Motor neuron (in vitro differentiated cells): ENCODE measurements around the gene UGT1A6. TPM values are rescaled to one million over a fixed set of nuclear protein-coding genes. Genes with fewer than 3 reads are reported as not detected.

Experiments used
- ATAC-seq, 8 experiments: fragments of 200-7000 bp; cut with Tn5 transposase; replicated peaks in 6 of 8; 2 replicates each; pipeline ENCODE4 v1.8.0; 2021; ENCODE audit warnings: mild to moderate bottlenecking in 8 of 8, moderate library complexity in 8 of 8
- H3K27ac ChIP-seq, 2 donors: fragments of 250-450 bp; sonication (Bioruptor Pico); 2 replicates each; pipeline ENCODE4 v1.9.0; 2021; ENCODE audit warnings: antibody characterized with exemption in 2 of 2, mild to moderate bottlenecking in 2 of 2, moderate library complexity in 1 of 2
- H3K4me1 ChIP-seq, 2 donors: fragments of 250-450 bp; sonication (Bioruptor Pico); replicated peaks in 1 of 2; 2 replicates each; pipeline ENCODE4 v1.6.1; 2021; ENCODE audit warnings: antibody characterized with exemption in 2 of 2, mild to moderate bottlenecking in 2 of 2, moderate library complexity in 1 of 2
- H3K4me3 ChIP-seq, 5 donors: fragments of 250-450 bp; sonication (Bioruptor Pico); 2 replicates each; pipeline ENCODE4 v1.9.0; 2021; ENCODE audit warnings: antibody characterized with exemption in 5 of 5, mild to moderate bottlenecking in 5 of 5, moderate library complexity in 4 of 5
- whole genome bisulfite sequencing, 10 experiments: fragments of 450-650 bp; shearing (Covaris generic); methylation state at CpG; one replicate each; pipeline ENCODE4 v1.0.0; 2022; 5-methylcytosine and 5-hydroxymethylcytosine counted together
- in situ Hi-C, 9 experiments: fragments of 400-800 bp; cut with MboI; loops; one replicate each; pipeline ENCODE4 v1.15.0; 2021; ENCODE audit warnings: low sequenced_read_pairs in 9 of 9, low pct_unique_long_range_greater_than_20kb in 2 of 9; ENCODE audit not compliant: unreplicated experiment in 9 of 9
- total RNA-seq, 8 experiments: library from RNA; unstranded; fragments of 300-600 nt; gene quantifications; 2 replicates each; pipeline versions ENCODE4 v1.2.3 to v1.2.4, GENCODE V29; 2022

UGT1A6 gene
- total RNA-seq, 8 experiments from 2014 or later, result 0.21 to 6.9 (median 1.2) TPM; not detected in 3

GRCh38 chr2:233791883-233792329 lies 99.2 kb downstream of the UGT1A6 start:
- WGBS, 10 experiments, result 62 to 80% (median 67%) methylated on average over 1 to 8 of the region's 9 CpGs; no CpG with 5 or more reads in 5 of the 10 experiments
- H3K27ac ChIP-seq, result no peak overlapping the region
- no peak overlapping the region for H3K4me3 ChIP-seq
- no peak for ATAC-seq
- no peaks in the 10 kb centered on the region for H3K4me1 ChIP-seq
- in situ Hi-C loops, result no loop called here

- H3K4me3 ChIP-seq, result no peak overlapping the region
- in situ Hi-C loops, result no loop called here
- no peak overlapping the region for H3K27ac ChIP-seq
- no peaks in the 10 kb centered on the region for H3K4me1 ChIP-seq
- 67 to 97% (median 79%) methylated on average over 1 to 6 of the region's 7 CpGs; no CpG with 5 or more reads in 3 of the 10 experiments for WGBS, 10 experiments
- ATAC-seq, result no peak
Observed at GRCh38 chr2:233792720-233793119, 100.0 kb downstream of the UGT1A6 start.

- no peak overlapping the region for H3K27ac ChIP-seq
- H3K4me3 ChIP-seq, result no peak overlapping the region
- 43 to 100% (median 80%) methylated on average over 1 to 9 of the region's 18 CpGs; no CpG with 5 or more reads in 3 of the 10 experiments for WGBS, 10 experiments
- H3K4me1 ChIP-seq, result no peaks in the 10 kb centered on the region
- in situ Hi-C loops, result no loop called here
- no peak for ATAC-seq
Observed at GRCh38 chr2:233793465-233794127, 100.9 kb downstream of the UGT1A6 start.

GRCh38 chr2:233794128-233794658 lies 101.5 kb downstream of the UGT1A6 start:
- in situ Hi-C loops, result no loop called here
- H3K4me3 ChIP-seq, result no peak overlapping the region
- H3K4me1 ChIP-seq, result no peaks in the 10 kb centered on the region
- ATAC-seq, result no peak
- WGBS, 10 experiments, result 67 to 94% (median 89%) methylated on average over 2 to 9 of the region's 17 CpGs; no CpG with 5 or more reads in 5 of the 10 experiments
- H3K27ac ChIP-seq, result no peak overlapping the region

- no peak overlapping the region for H3K4me3 ChIP-seq
- H3K4me1 ChIP-seq, result no peaks in the 10 kb centered on the region
- no peak for ATAC-seq
- in situ Hi-C loops, result no loop called here
- WGBS, 10 experiments, result 92 to 100% (median 100%) methylated on average over 1 to 7 of the region's 13 CpGs; no CpG with 5 or more reads in 7 of the 10 experiments
- no peak overlapping the region for H3K27ac ChIP-seq
Observed at GRCh38 chr2:233795735-233796171, 103.1 kb downstream of the UGT1A6 start.

- in situ Hi-C loops, result no loop called here
- Histone ChIP-seq H3K4me3 (no peak overlapping the region), H3K4me1 (no peaks in the 10 kb centered on the region), H3K27ac (no peak overlapping the region)
- peak in 3 of 8 experiments; percentile 48 to 89 (median 86) for ATAC-seq
- WGBS, 10 experiments, result 0 to 100% (median 100%) methylated on average over 1 to 2 of the region's 9 CpGs; no CpG with 5 or more reads in 6 of the 10 experiments
Observed at GRCh38 chr2:233796254-233796653, 103.6 kb downstream of the UGT1A6 start.

GRCh38 chr2:233798335-233799086 lies 105.8 kb downstream of the UGT1A6 start:
- no peak for ATAC-seq
- Histone ChIP-seq H3K4me3 (no peak overlapping the region), H3K4me1 (no peaks in the 10 kb centered on the region), H3K27ac (no peak overlapping the region)
- in situ Hi-C loops, result no loop called here
- 47 to 92% (median 76%) methylated on average over 3 to 8 of the region's 14 CpGs; no CpG with 5 or more reads in 3 of the 10 experiments for WGBS, 10 experiments

GRCh38 chr2:233799087-233799665 lies 106.5 kb downstream of the UGT1A6 start:
- H3K4me1 ChIP-seq, result no peaks in the 10 kb centered on the region
- in situ Hi-C loops, result no loop called here
- H3K27ac ChIP-seq, result no peak overlapping the region
- no peak for ATAC-seq
- H3K4me3 ChIP-seq, result no peak overlapping the region
- WGBS, 10 experiments, result 42 to 87% (median 76%) methylated on average over 1 to 4 of the region's 7 CpGs; no CpG with 5 or more reads in 4 of the 10 experiments

- in situ Hi-C loops, result no loop called here
- Histone ChIP-seq H3K4me3 (no peak overlapping the region), H3K27ac (no peak overlapping the region), H3K4me1 (no peaks in the 10 kb centered on the region)
- ATAC-seq, result no peak
- 41 to 94% (median 49%) methylated on average over 3 to 4 of the region's 5 CpGs; no CpG with 5 or more reads in 7 of the 10 experiments for WGBS, 10 experiments
Observed at GRCh38 chr2:233799716-233800115, 107.0 kb downstream of the UGT1A6 start.

- no peak overlapping the region for H3K27ac ChIP-seq
- WGBS, 10 experiments, result 20 to 100% (median 69%) methylated on average over 1 to 5 of the region's 7 CpGs; no CpG with 5 or more reads in 4 of the 10 experiments
- no peak overlapping the region for H3K4me3 ChIP-seq
- no peak for ATAC-seq
- in situ Hi-C loops, result no loop called here
- no peaks in the 10 kb centered on the region for H3K4me1 ChIP-seq
Observed at GRCh38 chr2:233800208-233800607, 107.5 kb downstream of the UGT1A6 start.

- H3K27ac ChIP-seq, result no peak overlapping the region
- H3K4me1 ChIP-seq, result no peaks in the 10 kb centered on the region
- WGBS, 10 experiments, result 18 to 100% (median 67%) methylated on average over 1 to 5 of the region's 9 CpGs; no CpG with 5 or more reads in 1 of the 10 experiments
- no peak for ATAC-seq
- in situ Hi-C loops, result no loop called here
- H3K4me3 ChIP-seq, result no peak overlapping the region
Observed at GRCh38 chr2:233801357-233802131, 108.9 kb downstream of the UGT1A6 start.

GRCh38 chr2:233802132-233802815 lies 109.6 kb downstream of the UGT1A6 start:
- Histone ChIP-seq H3K4me1 (no peaks in the 10 kb centered on the region), H3K4me3 (no peak overlapping the region), H3K27ac (no peak overlapping the region)
- ATAC-seq, result no peak
- 24 to 60% (median 50%) methylated on average over 1 to 2 of the region's 3 CpGs; no CpG with 5 or more reads in 6 of the 10 experiments for WGBS, 10 experiments
- in situ Hi-C loops, result no loop called here
